Renal cortex interstitium (tissue), 15 donors: ENCODE measurements around the gene OR4B1. TPM values are rescaled to one million over a fixed set of nuclear protein-coding genes. Genes with fewer than 3 reads are reported as not detected.
"Not testable (repeated sequence)": the region's sequence is repeated elsewhere in the genome, so short reads cannot be mapped to it uniquely, and the experiment has no call there.

ENCODE experiments used
- DNase-seq, 11 donors: peaks; one replicate each; pipeline ENCODE4 v3.0.0-alpha.2; 2013; ENCODE audit warnings: low read depth in 9 of 11, low spot score in 4 of 11; ENCODE audit errors: extremely low read depth in 1 of 11
- long read RNA-seq, 16 experiments: transcript quantifications; one replicate each; lab custom pipeline, GENCODE V29; 2026
- polyA plus RNA-seq, 3 donors: library from polyadenylated mRNA; unstranded; fragments of 120-200 nt; gene quantifications; one replicate each; pipeline ENCODE4 v1.2.1, GENCODE V29; 2013; ENCODE audit not compliant: insufficient read length in 3 of 3

Gene OR4B1
- polyA plus RNA-seq = not detected
- long read RNA-seq, donor 1 = 0 reads
- long read RNA-seq, donor 2 = 0 reads
- long read RNA-seq, donor 3 = 0 reads
- long read RNA-seq, donor 4 = 0 reads
- long read RNA-seq, donor 5 = 0 reads
- long read RNA-seq, donor 6 = 0 reads
- long read RNA-seq, donor 7 = 0 reads
- long read RNA-seq, donor 8 = 0 reads
- long read RNA-seq, donor 9 = 0 reads
- long read RNA-seq, donor 10 = 0 reads
- long read RNA-seq, donor 11 = 0 reads
- long read RNA-seq, donor 12 = 0 reads
- long read RNA-seq, donor 13 = 0 reads
- long read RNA-seq, donor 14 = 0 reads
- long read RNA-seq, donor 15 = 0 reads
- long read RNA-seq, donor 16 = 0 reads

GRCh38 chr11:48216510-48216909 is at the start of gene OR4B1:
OR4B1 (plus strand) TSS chr11:48216810; CDS start chr11:48216810, 0 bp downstream.
- no peak for DNase-seq

- no peak for DNase-seq
Measured at GRCh38 chr11:48167380-48167779, 49.2 kb upstream of the OR4B1 start.

- DNase-seq = no peak
Measured at GRCh38 chr11:48168815-48169214, 47.8 kb upstream of the OR4B1 start.

GRCh38 chr11:48169259-48169658 is 47.4 kb upstream of the OR4B1 start:
- DNase-seq = no peak

GRCh38 chr11:48169717-48170116 is 46.9 kb upstream of the OR4B1 start:
- peak in 1 of 11 donors; percentile 24 for DNase-seq

GRCh38 chr11:48170241-48171233 is 46.1 kb upstream of the OR4B1 start:
- no peak for DNase-seq

- peak in 7 of 11 donors; percentile 32 to 54 (median 48) for DNase-seq
Measured at GRCh38 chr11:48172818-48173609, 43.6 kb upstream of the OR4B1 start.

GRCh38 chr11:48177661-48178060 is 38.9 kb upstream of the OR4B1 start:
- no peak for DNase-seq

- DNase-seq = no peak
Measured at GRCh38 chr11:48180627-48181026, 36.0 kb upstream of the OR4B1 start.

GRCh38 chr11:48182860-48183526 is 33.6 kb upstream of the OR4B1 start:
- DNase-seq = no peak

- DNase-seq = no peak
Measured at GRCh38 chr11:48184452-48184851, 32.2 kb upstream of the OR4B1 start.

- not testable (repeated sequence) for DNase-seq
Measured at GRCh38 chr11:48190906-48191654, 25.5 kb upstream of the OR4B1 start.

- DNase-seq = no peak
Measured at GRCh38 chr11:48193876-48194275, 22.7 kb upstream of the OR4B1 start.

- DNase-seq = no peak
Measured at GRCh38 chr11:48207881-48208280, 8.7 kb upstream of the OR4B1 start.

- no peak for DNase-seq
Measured at GRCh38 chr11:48210052-48210451, 6.6 kb upstream of the OR4B1 start.

GRCh38 chr11:48228761-48229160 is 12.2 kb downstream of the OR4B1 start:
- no peak for DNase-seq

- DNase-seq = not testable (repeated sequence)
Measured at GRCh38 chr11:48230057-48230456, 13.4 kb downstream of the OR4B1 start.

GRCh38 chr11:48237727-48238126 is 21.1 kb downstream of the OR4B1 start:
- no peak for DNase-seq
